ENCODE data around the gene UBE2E3. TPM values are rescaled to one million over a fixed set of nuclear protein-coding genes. Genes with fewer than 3 reads are reported as not detected.
A peak's percentile ranks its signal among the peaks of the same experiment; 100 is the strongest.

The UBE2E3 gene
- polyA plus RNA-seq, 4 donors, result 55.3 to 62.8 (median 60.5) TPM

GRCh38 chr2:181047829-181048228 lies 67.4 kb downstream of the UBE2E3 start:
- Histone ChIP-seq H3K4me1 (ENCODE audit: control insufficient read depth in 3 of 3, insufficient read depth in 2 of 3, low read depth in 1 of 3, low read length in 2 of 3) (no peaks in the 10 kb centered on the region), H3K4me3 (ENCODE audit: low read depth in 1 of 3, low read length in 3 of 3) (no peak overlapping the region), H3K36me3 (ENCODE audit: control insufficient read depth in 3 of 3, insufficient read depth in 2 of 3, low read depth in 1 of 3, low read length in 3 of 3) (no peaks in the 10 kb centered on the region), H3K27me3 (ENCODE audit: control insufficient read depth in 3 of 3, insufficient read depth in 3 of 3, low read length in 3 of 3) (no peaks in the 10 kb centered on the region), H3K9me3 (ENCODE audit: control insufficient read depth in 2 of 2, insufficient read depth in 1 of 2, low read depth in 1 of 2, low read length in 1 of 2) (no peaks in the 10 kb centered on the region), H3K27ac (ENCODE audit: low read depth in 1 of 3, low read length in 2 of 3) (no peak overlapping the region)
- WGBS, 3 donors, result 76 to 82% (median 79%) methylated on average over 4 of the region's 4 CpGs
- no peak for FAIRE-seq
- DNase-seq, result no peak

GRCh38 chr2:181051861-181052522 lies 71.6 kb downstream of the UBE2E3 start:
- DNase-seq (no peak), FAIRE-seq (no peak)
- Histone ChIP-seq H3K27me3 (ENCODE audit: control insufficient read depth in 3 of 3, insufficient read depth in 3 of 3, low read length in 3 of 3) (no peaks in the 10 kb centered on the region), H3K27ac (ENCODE audit: low read depth in 1 of 3, low read length in 2 of 3) (no peak overlapping the region), H3K36me3 (ENCODE audit: control insufficient read depth in 3 of 3, insufficient read depth in 2 of 3, low read depth in 1 of 3, low read length in 3 of 3) (no peaks in the 10 kb centered on the region), H3K9me3 (ENCODE audit: control insufficient read depth in 2 of 2, insufficient read depth in 1 of 2, low read depth in 1 of 2, low read length in 1 of 2) (no peaks in the 10 kb centered on the region), H3K4me1 (ENCODE audit: control insufficient read depth in 3 of 3, insufficient read depth in 2 of 3, low read depth in 1 of 3, low read length in 2 of 3) (no peaks in the 10 kb centered on the region), H3K4me3 (ENCODE audit: low read depth in 1 of 3, low read length in 3 of 3) (no peak overlapping the region)
- WGBS, 3 donors, result 79 to 81% (median 79%) methylated on average over 3 of the region's 3 CpGs

- no peak for DNase-seq
- H3K27ac ChIP-seq (ENCODE audit: low read depth in 1 of 3, low read length in 2 of 3), result no peak overlapping the region
- H3K36me3 ChIP-seq (ENCODE audit: control insufficient read depth in 3 of 3, insufficient read depth in 2 of 3, low read depth in 1 of 3, low read length in 3 of 3), result no peaks in the 10 kb centered on the region
- no peak overlapping the region for H3K4me3 ChIP-seq (ENCODE audit: low read depth in 1 of 3, low read length in 3 of 3)
- no peak for FAIRE-seq
- H3K27me3 ChIP-seq (ENCODE audit: control insufficient read depth in 3 of 3, insufficient read depth in 3 of 3, low read length in 3 of 3), result no peaks in the 10 kb centered on the region
- no peaks in the 10 kb centered on the region for H3K9me3 ChIP-seq (ENCODE audit: control insufficient read depth in 2 of 2, insufficient read depth in 1 of 2, low read depth in 1 of 2, low read length in 1 of 2)
- no peaks in the 10 kb centered on the region for H3K4me1 ChIP-seq (ENCODE audit: control insufficient read depth in 3 of 3, insufficient read depth in 2 of 3, low read depth in 1 of 3, low read length in 2 of 3)
Measured at GRCh38 chr2:181052523-181052891, 72.1 kb downstream of the UBE2E3 start.

- FAIRE-seq, result no peak
- no peaks in the 10 kb centered on the region for H3K9me3 ChIP-seq (ENCODE audit: control insufficient read depth in 2 of 2, insufficient read depth in 1 of 2, low read depth in 1 of 2, low read length in 1 of 2)
- H3K4me3 ChIP-seq (ENCODE audit: low read depth in 1 of 3, low read length in 3 of 3), result no peak overlapping the region
- DNase-seq, result no peak
- no peak overlapping the region for H3K27ac ChIP-seq (ENCODE audit: low read depth in 1 of 3, low read length in 2 of 3)
- 79 to 85% (median 81%) methylated on average over 2 of the region's 2 CpGs for WGBS, 3 donors
- H3K27me3 ChIP-seq (ENCODE audit: control insufficient read depth in 3 of 3, insufficient read depth in 3 of 3, low read length in 3 of 3), result no peaks in the 10 kb centered on the region
- H3K4me1 ChIP-seq (ENCODE audit: control insufficient read depth in 3 of 3, insufficient read depth in 2 of 3, low read depth in 1 of 3, low read length in 2 of 3), result no peaks in the 10 kb centered on the region
- no peaks in the 10 kb centered on the region for H3K36me3 ChIP-seq (ENCODE audit: control insufficient read depth in 3 of 3, insufficient read depth in 2 of 3, low read depth in 1 of 3, low read length in 3 of 3)
Measured at GRCh38 chr2:181054256-181054655, 73.9 kb downstream of the UBE2E3 start.

GRCh38 chr2:181054843-181055242 lies 74.4 kb downstream of the UBE2E3 start:
- no peak overlapping the region for H3K27ac ChIP-seq (ENCODE audit: low read depth in 1 of 3, low read length in 2 of 3)
- H3K27me3 ChIP-seq (ENCODE audit: control insufficient read depth in 3 of 3, insufficient read depth in 3 of 3, low read length in 3 of 3), result no peaks in the 10 kb centered on the region
- DNase-seq (no peak), FAIRE-seq (no peak)
- H3K4me1 ChIP-seq (ENCODE audit: control insufficient read depth in 3 of 3, insufficient read depth in 2 of 3, low read depth in 1 of 3, low read length in 2 of 3), result no peaks in the 10 kb centered on the region
- WGBS, 3 donors, result 87 to 93% (median 88%) methylated on average over 2 of the region's 2 CpGs
- no peaks in the 10 kb centered on the region for H3K36me3 ChIP-seq (ENCODE audit: control insufficient read depth in 3 of 3, insufficient read depth in 2 of 3, low read depth in 1 of 3, low read length in 3 of 3)
- no peaks in the 10 kb centered on the region for H3K9me3 ChIP-seq (ENCODE audit: control insufficient read depth in 2 of 2, insufficient read depth in 1 of 2, low read depth in 1 of 2, low read length in 1 of 2)
- no peak overlapping the region for H3K4me3 ChIP-seq (ENCODE audit: low read depth in 1 of 3, low read length in 3 of 3)

GRCh38 chr2:181058378-181059269 lies 78.2 kb downstream of the UBE2E3 start:
- H3K27me3 ChIP-seq (ENCODE audit: control insufficient read depth in 3 of 3, insufficient read depth in 3 of 3, low read length in 3 of 3), result no peaks in the 10 kb centered on the region
- H3K9me3 ChIP-seq (ENCODE audit: control insufficient read depth in 2 of 2, insufficient read depth in 1 of 2, low read depth in 1 of 2, low read length in 1 of 2), result no peaks in the 10 kb centered on the region
- FAIRE-seq (peak; percentile 77), DNase-seq (peak; percentile 30 to 44)
- H3K4me1 ChIP-seq (ENCODE audit: control insufficient read depth in 3 of 3, insufficient read depth in 2 of 3, low read depth in 1 of 3, low read length in 2 of 3), result no peaks in the 10 kb centered on the region
- no peak overlapping the region for H3K4me3 ChIP-seq (ENCODE audit: low read depth in 1 of 3, low read length in 3 of 3)
- no peak overlapping the region for H3K27ac ChIP-seq (ENCODE audit: low read depth in 1 of 3, low read length in 2 of 3)
- 56 to 68% (median 57%) methylated on average over 7 of the region's 7 CpGs for WGBS, 3 donors
- no peaks in the 10 kb centered on the region for H3K36me3 ChIP-seq (ENCODE audit: control insufficient read depth in 3 of 3, insufficient read depth in 2 of 3, low read depth in 1 of 3, low read length in 3 of 3)

GRCh38 chr2:181063696-181064095 lies 83.3 kb downstream of the UBE2E3 start:
- 0 to 49% (median 49%) methylated on average over 1 of the region's 1 CpG for WGBS, 3 donors
- FAIRE-seq (no peak), DNase-seq (no peak)
- Histone ChIP-seq H3K27me3 (ENCODE audit: control insufficient read depth in 3 of 3, insufficient read depth in 3 of 3, low read length in 3 of 3) (no peaks in the 10 kb centered on the region), H3K9me3 (ENCODE audit: control insufficient read depth in 2 of 2, insufficient read depth in 1 of 2, low read depth in 1 of 2, low read length in 1 of 2) (no peaks in the 10 kb centered on the region), H3K36me3 (ENCODE audit: control insufficient read depth in 3 of 3, insufficient read depth in 2 of 3, low read depth in 1 of 3, low read length in 3 of 3) (no peaks in the 10 kb centered on the region), H3K4me1 (ENCODE audit: control insufficient read depth in 3 of 3, insufficient read depth in 2 of 3, low read depth in 1 of 3, low read length in 2 of 3) (no peaks in the 10 kb centered on the region), H3K27ac (ENCODE audit: low read depth in 1 of 3, low read length in 2 of 3) (no peak overlapping the region), H3K4me3 (ENCODE audit: low read depth in 1 of 3, low read length in 3 of 3) (no peak overlapping the region)

- Histone ChIP-seq H3K4me1 (ENCODE audit: control insufficient read depth in 3 of 3, insufficient read depth in 2 of 3, low read depth in 1 of 3, low read length in 2 of 3) (peaks cover 0 to 4% (median 0%) of the 10 kb centered on the region in 3 donors), H3K36me3 (ENCODE audit: control insufficient read depth in 3 of 3, insufficient read depth in 2 of 3, low read depth in 1 of 3, low read length in 3 of 3) (no peaks in the 10 kb centered on the region)
- peak; percentile 26 for FAIRE-seq
Measured at GRCh38 chr2:181065458-181065857, 85.1 kb downstream of the UBE2E3 start.

More at GRCh38 chr2:181065458-181065857, 85.1 kb downstream of the UBE2E3 start:
- no peaks in the 10 kb centered on the region for H3K9me3 ChIP-seq (ENCODE audit: control insufficient read depth in 2 of 2, insufficient read depth in 1 of 2, low read depth in 1 of 2, low read length in 1 of 2)
- H3K4me3 ChIP-seq (ENCODE audit: low read depth in 1 of 3, low read length in 3 of 3), result no peak overlapping the region
- no peak for DNase-seq
- no peak overlapping the region for H3K27ac ChIP-seq (ENCODE audit: low read depth in 1 of 3, low read length in 2 of 3)
- H3K27me3 ChIP-seq (ENCODE audit: control insufficient read depth in 3 of 3, insufficient read depth in 3 of 3, low read length in 3 of 3), result no peaks in the 10 kb centered on the region

All from small intestine (tissue), 7 donors.